GM18858 (cell line): ENCODE data around the gene ABCF1.

Source experiments
- ATAC-seq: cut with Tn5 transposase; IDR thresholded peaks from one replicate; pipeline ENCODE4 v1.9.1; 2021; ENCODE audit not compliant: unreplicated experiment

ABCF1 gene

GRCh38 chr6:30599625-30600324 lies 28.5 kb downstream of the ABCF1 start:
- ATAC-seq = no peak

GRCh38 chr6:30600451-30600961 lies 29.3 kb downstream of the ABCF1 start:
- no peak for ATAC-seq

- no peak for ATAC-seq
These were observed 30.2 kb downstream of the ABCF1 start for GRCh38 chr6:30601436-30601814.

- no peak for ATAC-seq
These were observed 30.8 kb downstream of the ABCF1 start for GRCh38 chr6:30601815-30602641.

GRCh38 chr6:30603961-30604360 lies 32.7 kb downstream of the ABCF1 start:
- no peak for ATAC-seq

DNA sequence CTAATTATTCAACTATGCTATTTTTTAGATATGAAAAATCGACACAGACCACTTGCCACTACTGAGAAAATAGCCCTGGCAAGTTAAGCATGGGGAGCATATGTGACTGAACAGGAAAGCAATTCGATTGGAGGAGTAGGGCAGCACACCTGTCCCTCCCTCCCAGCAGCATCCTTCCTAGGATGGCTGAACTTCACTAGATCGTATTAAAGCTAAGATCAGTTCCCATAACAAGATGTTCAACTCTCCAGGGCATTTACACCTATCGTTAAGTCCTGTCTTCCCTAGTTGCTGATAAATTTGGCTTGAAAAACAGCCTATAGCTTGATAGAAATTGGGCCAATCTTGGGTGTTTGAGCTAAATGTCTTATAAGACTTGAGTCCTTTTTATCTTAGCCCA lies 38.8 kb downstream of the ABCF1 start:
- ATAC-seq = no peak

GRCh38 chr6:30611150-30611855 lies 40.1 kb downstream of the ABCF1 start:
- ATAC-seq = no peak

DNA sequence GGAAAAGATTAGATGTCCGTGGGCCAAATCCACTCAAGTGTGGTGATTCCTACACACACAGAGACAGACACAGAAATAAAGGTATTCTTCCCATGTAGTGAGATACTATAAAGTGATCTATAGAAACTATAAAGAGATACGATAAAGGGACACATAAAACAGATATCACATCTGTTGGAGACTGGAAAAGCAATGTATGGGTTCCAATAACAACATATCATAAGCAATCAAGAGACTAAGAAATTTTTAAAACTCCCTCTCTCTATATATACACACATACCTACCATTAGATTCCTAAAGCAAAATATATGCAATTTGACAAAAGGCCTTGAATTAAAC lies 40.6 kb downstream of the ABCF1 start:
- no peak for ATAC-seq

GRCh38 chr6:30612213-30612612 lies 41.0 kb downstream of the ABCF1 start:
- no peak for ATAC-seq

DNA sequence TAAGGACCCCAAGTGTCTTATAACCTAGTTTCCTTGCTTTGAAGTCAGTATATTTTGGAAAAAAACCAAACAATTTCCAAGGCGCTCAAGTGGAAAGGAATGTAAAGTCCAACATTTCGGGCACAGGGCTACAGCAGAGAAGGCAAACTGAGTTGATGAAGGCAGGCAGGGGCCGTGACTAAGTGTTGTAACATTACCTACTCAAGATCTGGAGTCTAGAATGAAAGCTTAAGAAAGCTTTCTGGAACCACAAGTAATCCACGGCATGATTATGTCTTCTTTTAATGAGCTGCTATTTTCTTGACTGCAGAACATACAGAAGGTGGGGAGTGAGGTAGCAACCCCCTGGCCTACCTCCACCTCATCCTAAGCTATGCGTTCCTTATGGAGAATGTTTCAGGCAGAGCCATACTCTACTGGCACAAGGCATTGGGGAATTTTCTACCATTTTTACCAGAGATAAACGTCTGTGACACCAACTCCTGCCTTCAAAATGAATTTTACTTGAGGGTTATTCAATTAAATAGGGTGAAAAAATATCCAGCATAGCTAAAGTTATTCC lies 41.5 kb downstream of the ABCF1 start:
- ATAC-seq = no peak

GRCh38 chr6:30613251-30614043 lies 42.2 kb downstream of the ABCF1 start:
- ATAC-seq = no peak

GRCh38 chr6:30614044-30614842 lies 43.0 kb downstream of the ABCF1 start:
- ATAC-seq = no peak

GRCh38 chr6:30614843-30615218 lies 43.6 kb downstream of the ABCF1 start:
- ATAC-seq = peak; percentile 29

DNA sequence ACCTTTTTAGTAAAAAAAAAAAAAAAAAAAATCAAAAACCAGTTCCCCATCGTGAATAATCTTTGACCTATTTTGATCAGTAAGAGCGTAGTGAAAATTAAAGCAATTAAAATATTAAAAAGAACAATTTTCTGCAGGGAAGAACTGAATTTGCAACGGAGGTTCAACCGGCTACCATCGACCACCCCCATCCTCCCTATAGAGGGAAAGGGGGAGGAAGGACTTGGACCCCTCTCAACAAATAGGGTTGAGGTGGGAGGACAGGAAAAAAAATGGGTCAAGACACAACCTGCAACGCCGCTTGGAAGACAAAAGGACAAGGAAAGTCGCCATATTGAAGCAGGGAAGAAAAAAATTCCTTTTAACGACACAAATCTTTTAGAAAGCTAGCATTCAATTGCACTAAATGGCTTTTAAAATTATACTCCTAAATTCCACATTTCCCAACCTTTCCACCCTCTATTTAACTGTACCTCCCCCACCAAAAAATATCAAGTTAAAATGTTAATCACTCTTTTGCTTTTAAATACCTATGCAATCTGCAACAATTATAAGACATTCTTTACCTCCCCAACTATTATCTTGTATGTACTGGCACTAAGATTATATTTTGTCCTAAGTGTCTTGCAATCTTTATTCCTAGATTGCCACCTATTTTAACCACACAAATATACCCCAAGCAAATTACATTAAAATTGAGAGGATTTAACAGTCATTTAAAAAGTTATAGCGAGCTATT lies 44.1 kb downstream of the ABCF1 start:
- ATAC-seq = no peak

DNA sequence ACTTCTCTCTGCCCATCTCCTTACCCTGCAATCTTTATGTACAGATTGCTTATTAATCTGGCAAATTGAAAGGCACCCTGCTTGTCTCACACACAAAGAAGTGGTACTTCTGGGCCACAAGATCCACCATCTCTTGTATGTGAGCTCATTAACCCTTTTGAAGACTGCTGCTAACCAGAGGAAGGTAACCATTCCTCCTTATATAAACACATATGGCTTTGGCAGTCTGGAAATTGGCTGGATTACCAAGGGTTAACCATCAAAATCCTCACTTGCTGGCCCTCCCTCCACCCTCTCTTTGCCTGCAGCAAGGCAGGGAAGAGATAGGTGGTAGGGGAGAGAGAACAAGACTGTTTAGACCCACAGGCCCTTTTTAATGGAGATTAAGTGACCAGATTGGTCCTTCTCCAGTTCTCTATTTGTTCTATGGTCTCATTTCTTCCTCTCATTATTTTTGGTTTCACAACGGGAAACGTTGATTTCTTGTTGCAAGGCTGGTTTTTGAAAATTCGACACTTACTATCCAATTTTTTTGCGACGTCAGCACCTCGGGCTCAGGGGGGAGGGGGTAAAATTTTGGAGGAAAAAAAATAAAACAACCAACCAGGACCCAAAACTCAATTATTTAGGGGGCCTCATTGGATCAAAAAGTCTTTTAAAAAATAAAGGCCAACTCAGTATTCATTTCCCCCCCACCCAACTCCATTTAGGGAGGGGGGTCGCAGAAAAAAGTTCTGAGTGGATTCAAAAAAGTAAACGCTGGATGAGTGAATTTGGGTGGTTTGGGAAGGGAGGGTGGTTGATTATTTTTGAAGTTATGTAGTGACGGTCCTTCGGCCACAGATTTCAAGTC lies 44.9 kb downstream of the ABCF1 start:
- ATAC-seq = no peak

DNA sequence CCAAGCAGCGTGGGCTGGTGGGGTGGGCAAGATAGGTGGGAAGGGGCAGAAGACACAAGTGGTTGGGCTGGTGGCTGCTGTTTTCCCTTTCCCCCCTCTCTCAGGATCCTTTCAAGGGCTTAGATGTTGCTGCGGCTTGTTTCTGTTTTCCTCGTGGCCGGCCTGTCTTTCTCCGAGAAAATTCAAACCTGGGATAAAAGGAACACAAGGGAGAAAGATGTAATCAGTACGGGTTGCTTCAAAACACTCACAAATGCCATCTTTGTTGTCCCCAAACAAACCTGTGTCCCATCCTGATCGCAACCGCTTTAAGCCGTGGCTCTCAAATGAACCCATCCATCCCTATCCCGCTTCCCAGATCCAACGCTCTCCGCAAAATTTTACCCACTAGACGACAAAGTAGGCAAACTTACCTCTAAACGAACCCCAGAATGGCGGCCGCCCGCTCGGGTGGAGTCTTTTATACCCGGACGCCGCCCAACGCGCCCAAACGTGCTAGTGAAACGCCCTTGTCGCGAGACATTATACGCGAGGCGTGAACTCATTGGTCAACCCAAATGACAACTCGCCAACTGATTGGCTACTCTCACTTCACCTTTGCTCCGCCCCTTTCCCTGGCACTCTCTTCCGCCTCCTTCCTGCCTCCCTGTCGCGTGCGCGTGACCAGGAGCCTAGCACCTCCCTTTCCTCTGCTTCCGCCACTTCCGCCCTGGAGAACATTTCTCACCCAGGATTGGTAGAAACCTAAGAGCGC lies 45.7 kb downstream of the ABCF1 start, which contains the start of gene PPP1R10:
TSS of gene PPP1R10 (minus strand) at position 433 of the 754 bp plus-strand sequence. CDS start 7,299 bp downstream, outside the sequence.
- ATAC-seq = peak; percentile 46

DNA sequence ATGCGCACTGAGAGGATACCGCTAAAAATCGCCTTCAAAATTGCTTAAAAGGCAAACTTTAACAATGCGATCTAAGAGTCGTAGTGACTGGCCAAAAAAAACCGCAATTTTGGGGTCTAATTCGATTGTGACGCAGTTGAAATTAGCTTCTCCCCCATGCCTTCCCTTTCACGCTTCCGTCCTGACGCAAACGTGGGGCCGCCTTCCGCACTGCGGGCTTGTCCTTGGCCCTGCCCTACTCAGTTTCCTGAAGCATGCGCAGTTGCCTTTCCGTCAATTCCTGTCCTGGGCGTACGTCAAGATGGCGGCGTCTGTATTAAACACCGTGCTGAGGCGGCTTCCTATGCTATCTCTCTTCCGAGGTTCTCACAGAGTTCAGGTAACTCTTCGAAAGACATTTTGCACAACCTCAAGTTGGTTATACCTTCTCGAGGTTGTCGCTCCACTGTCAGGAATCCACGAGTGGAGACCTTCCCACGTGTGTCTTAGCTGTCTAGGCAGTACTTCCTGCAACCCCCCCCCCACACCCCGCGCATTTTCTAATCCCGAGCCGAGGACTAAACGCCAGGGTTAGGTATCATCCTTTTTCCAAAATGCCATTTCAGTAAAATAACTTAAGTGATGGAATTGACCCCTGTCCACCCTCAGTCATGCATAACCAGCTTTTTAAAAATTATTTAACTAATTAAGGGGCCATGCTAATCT lies 46.5 kb downstream of the ABCF1 start, which contains the start of gene MRPS18B:
TSS of gene MRPS18B (plus strand) at position 276 of the 705 bp plus-strand sequence. CDS start at position 302, 26 bp downstream.
- peak; percentile 39 for ATAC-seq
